ENCODE measurements around the gene COL5A1.

DNA sequence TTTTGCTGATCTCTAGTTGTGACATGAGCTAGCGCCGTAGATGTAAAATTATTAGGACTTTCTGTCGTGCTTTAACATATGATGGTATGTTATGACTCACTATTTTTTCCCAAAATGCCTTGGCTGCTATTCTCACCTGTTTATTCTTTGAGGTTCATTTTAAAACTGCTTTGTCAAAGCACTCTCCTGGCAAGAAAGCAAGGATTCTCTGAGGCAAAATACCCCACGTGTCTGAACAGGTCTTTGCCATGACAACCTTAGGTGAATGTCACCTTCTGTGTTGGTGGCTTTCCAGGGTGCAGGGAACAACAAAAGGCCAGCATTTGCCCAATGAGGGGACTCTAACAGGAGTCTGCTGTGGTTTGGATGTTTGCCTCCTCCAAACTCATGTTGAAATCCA lies 30.6 kb upstream of the COL5A1 start:
- TF ChIP-seq EZH2 (IDR thresholded peaks at IDR 0.05) (no peak), POLR2AphosphoS5 (IDR thresholded peaks at IDR 0.05; ENCODE audit: borderline replicate concordance, low read depth, low read length) (no peak)

All from SK-N-MC (cell line).